Mucosa of descending colon (tissue), 3 donors: ENCODE results near the gene MGST3. TPM values are rescaled to one million over a fixed set of nuclear protein-coding genes. Genes with fewer than 3 reads are reported as not detected.

ENCODE experiments used
- ATAC-seq: fragments of 200-7000 bp; cut with Tn5 transposase; one replicate; pipeline ENCODE4 v1.9.1; 2020; ENCODE audit warnings: mild to moderate bottlenecking, moderate library complexity
- DNase-seq, 3 donors: peaks; one replicate each; pipeline ENCODE4 v3.0.0-alpha.2; 2020
- H3K36me3 ChIP-seq: fragments of 200-600 bp; one replicate; pipeline ENCODE4 v1.8.0; 2021; ENCODE audit warnings: low read depth, mild to moderate bottlenecking
- H3K4me1 ChIP-seq: fragments of 200-600 bp; one replicate; pipeline ENCODE4 v1.8.0; 2021; ENCODE audit warnings: low read depth, mild to moderate bottlenecking
- H3K4me3 ChIP-seq: fragments of 200-600 bp; one replicate; pipeline ENCODE4 v1.8.0; 2021; ENCODE audit warnings: mild to moderate bottlenecking
- H3K9me3 ChIP-seq: fragments of 200-600 bp; one replicate; pipeline ENCODE4 v1.8.0; 2021; ENCODE audit warnings: mild to moderate bottlenecking
- CTCF ChIP-seq: fragments of 200-600 bp; IDR thresholded peaks from one replicate; pipeline ENCODE4 v1.8.0; 2022; ENCODE audit warnings: antibody characterized with exemption, mild to moderate bottlenecking
- intact Hi-C, 2 donors: fragments of 100-400 bp; cut with DNase I in 1 of 2; cut with micrococcal nuclease in 1 of 2; formaldehyde crosslinking; loops; one replicate each; pipeline versions ENCODE4 v1.11.0 to v1.11.1; 2022; cut with DNase I, micrococcal nuclease
- total RNA-seq, 3 donors: library from RNA; stranded (reverse); fragmentation: NEBNext Ultra II Directional in 2 of 3; extraction: Animal tissue kit (Norgen Biotek cat#: 25700) in 2 of 3; gene quantifications; one replicate each; pipeline versions ENCODE4 v1.2.1 to v1.2.4, GENCODE V29; 2021 to 2023
- donor health status: DM: no; HTN: no; CAD: no; lungs with moderate emphysema.
- donor health status: DM: no; HTN: no; CAD: no.
- donor health status: DM: no; HTN: yes; CAD: no.

The MGST3 gene
- total RNA-seq, 3 donors from 2014 or later = 236 to 436 (median 367) TPM

GRCh38 chr1:165686971-165687433 is 56.0 kb downstream of the MGST3 start:
- intact Hi-C loops = no loop called here
- DNase-seq (no peak), ATAC-seq (no peak)
- Histone ChIP-seq H3K36me3 (no peaks in the 10 kb centered on the region), H3K4me3 (no peak overlapping the region), H3K4me1 (no peaks in the 10 kb centered on the region), H3K9me3 (no peaks in the 10 kb centered on the region)
- TF ChIP-seq CTCF = no peak

GRCh38 chr1:165688046-165688445 is 57.0 kb downstream of the MGST3 start:
- Histone ChIP-seq H3K4me1 (no peaks in the 10 kb centered on the region), H3K4me3 (no peak overlapping the region), H3K36me3 (no peaks in the 10 kb centered on the region), H3K9me3 (no peaks in the 10 kb centered on the region)
- DNase-seq (no peak), ATAC-seq (no peak)
- intact Hi-C loops = no loop called here
- no peak for TF ChIP-seq CTCF

GRCh38 chr1:165695031-165695430 is 64.0 kb downstream of the MGST3 start:
- Histone ChIP-seq H3K9me3 (no peaks in the 10 kb centered on the region), H3K4me3 (no peak overlapping the region), H3K36me3 (no peaks in the 10 kb centered on the region), H3K4me1 (peaks cover 10% of the 10 kb centered on the region)
- TF ChIP-seq CTCF = no peak
- DNase-seq (no peak), ATAC-seq (no peak)
- intact Hi-C loops = loop anchor here in 1 of 2 donors (10.0 kb wide), 1 partner anchor 90 kb away; no protein-coding TSS in a partner anchor

- ATAC-seq (no peak), DNase-seq (peak in 1 of 3 donors; percentile 20)
- TF ChIP-seq CTCF = no peak
- Histone ChIP-seq H3K36me3 (no peaks in the 10 kb centered on the region), H3K9me3 (no peaks in the 10 kb centered on the region), H3K4me3 (no peak overlapping the region), H3K4me1 (peaks cover 10% of the 10 kb centered on the region)
- intact Hi-C loops = loop anchor here in 1 of 2 donors (10.0 kb wide), 1 partner anchor 92 kb away; no protein-coding TSS in a partner anchor
These were observed 65.6 kb downstream of the MGST3 start for GRCh38 chr1:165696625-165697100.

- ATAC-seq = no peak
- H3K9me3 ChIP-seq = no peaks in the 10 kb centered on the region
- intact Hi-C loops = loop anchor here in 1 of 2 donors (10.0 kb wide), 1 partner anchor 93 kb away; no protein-coding TSS in a partner anchor
- TF ChIP-seq CTCF = no peak
- no peaks in the 10 kb centered on the region for H3K36me3 ChIP-seq
- peak overlapping the region; percentile 63 for H3K4me3 ChIP-seq
- peaks cover 10% of the 10 kb centered on the region for H3K4me1 ChIP-seq
- no peak for DNase-seq
These were observed 66.5 kb downstream of the MGST3 start for GRCh38 chr1:165697491-165697880.
